Esophagus muscularis mucosa (tissue), 3 donors: ENCODE data around the gene KBTBD4.
"Not testable (repeated sequence)": the region's sequence is repeated elsewhere in the genome, so short reads cannot be mapped to it uniquely, and the experiment has no call there.

Source experiments
- POLR2A ChIP-seq: fragments of 450-650 bp; IDR thresholded peaks from one replicate; pipeline ENCODE4 v1.6.1; 2017; ENCODE audit warnings: antibody characterized with exemption, moderate library complexity, mild to moderate bottlenecking, low read depth
- POLR2AphosphoS5 ChIP-seq, 2 donors: sonication (generic); formaldehyde crosslinking; IDR thresholded peaks; one replicate each; pipeline ENCODE4 v1.6.1; 2017; ENCODE audit warnings: antibody characterized with exemption in 2 of 2
- TF ChIP-seq, protein P1 (sequence below), 3 experiments: fragments of 200-600 bp in 2 of 3; fragments of 450-650 bp in 1 of 3; sonication (generic) in 2 of 3; IDR thresholded peaks; one replicate each; pipeline ENCODE4 v1.5.1; 2017 to 2019; ENCODE audit warnings: antibody characterized with exemption in 3 of 3, mild to moderate bottlenecking in 2 of 3, moderate library complexity in 1 of 3

DNA sequence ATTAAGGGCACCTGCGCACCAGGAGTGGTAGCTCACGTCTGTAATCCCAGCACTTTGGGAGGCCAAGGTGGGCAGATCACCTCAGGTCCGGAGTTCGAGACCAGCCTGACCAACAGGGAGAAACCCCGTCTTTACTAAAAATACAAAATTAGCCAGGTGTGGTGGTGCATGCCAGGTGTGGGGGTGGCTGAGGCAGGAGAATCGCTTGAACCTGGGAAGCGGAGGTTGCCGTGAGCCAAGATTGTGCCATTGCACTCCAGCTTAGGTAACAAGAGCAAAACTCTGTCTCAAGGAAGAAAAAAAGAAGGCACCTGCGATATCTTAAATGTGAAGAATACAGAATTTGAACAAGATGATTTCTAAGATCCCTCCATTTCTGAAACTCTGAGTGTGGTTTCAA is 52.7 kb downstream of the KBTBD4 start:
- TF ChIP-seq POLR2A; POLR2AphosphoS5 (IDR thresholded peaks at IDR 0.05): not testable (repeated sequence)
- TF ChIP-seq, protein P1, sequence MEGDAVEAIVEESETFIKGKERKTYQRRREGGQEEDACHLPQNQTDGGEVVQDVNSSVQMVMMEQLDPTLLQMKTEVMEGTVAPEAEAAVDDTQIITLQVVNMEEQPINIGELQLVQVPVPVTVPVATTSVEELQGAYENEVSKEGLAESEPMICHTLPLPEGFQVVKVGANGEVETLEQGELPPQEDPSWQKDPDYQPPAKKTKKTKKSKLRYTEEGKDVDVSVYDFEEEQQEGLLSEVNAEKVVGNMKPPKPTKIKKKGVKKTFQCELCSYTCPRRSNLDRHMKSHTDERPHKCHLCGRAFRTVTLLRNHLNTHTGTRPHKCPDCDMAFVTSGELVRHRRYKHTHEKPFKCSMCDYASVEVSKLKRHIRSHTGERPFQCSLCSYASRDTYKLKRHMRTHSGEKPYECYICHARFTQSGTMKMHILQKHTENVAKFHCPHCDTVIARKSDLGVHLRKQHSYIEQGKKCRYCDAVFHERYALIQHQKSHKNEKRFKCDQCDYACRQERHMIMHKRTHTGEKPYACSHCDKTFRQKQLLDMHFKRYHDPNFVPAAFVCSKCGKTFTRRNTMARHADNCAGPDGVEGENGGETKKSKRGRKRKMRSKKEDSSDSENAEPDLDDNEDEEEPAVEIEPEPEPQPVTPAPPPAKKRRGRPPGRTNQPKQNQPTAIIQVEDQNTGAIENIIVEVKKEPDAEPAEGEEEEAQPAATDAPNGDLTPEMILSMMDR (IDR thresholded peaks at IDR 0.05), result not testable (repeated sequence)
